Uterus (tissue), 2 donors: Measurements from ENCODE around the gene NEGR1.

ENCODE experiments used
- CTCF ChIP-seq, 4 experiments: fragments of 200-600 bp in 2 of 4; fragments of 450-650 bp in 2 of 4; sonication (generic) in 2 of 4; IDR thresholded peaks; one replicate each; pipeline ENCODE4 v1.5.1; 2016 to 2019; ENCODE audit warnings: antibody characterized with exemption in 4 of 4, mild to moderate bottlenecking in 2 of 4, moderate library complexity in 1 of 4
- POLR2A ChIP-seq, 2 donors: fragments of 450-650 bp; IDR thresholded peaks; one replicate each; pipeline ENCODE4 v1.6.1; 2016; ENCODE audit warnings: antibody characterized with exemption in 2 of 2, mild to moderate bottlenecking in 1 of 2, moderate library complexity in 1 of 2

GRCh38 chr1:71371581-71371980 is 910.8 kb downstream of the NEGR1 start:
- TF ChIP-seq CTCF (IDR thresholded peaks at IDR 0.05) (no peak), POLR2A (IDR thresholded peaks at IDR 0.05) (no peak)
